Activated T-cell treated with anti-CD3 and anti-CD28 coated beads for 24 hours (primary cell): ENCODE measurements around the gene CAMK1D.

Experiments
- DNase-seq: peaks from one replicate; pipeline ENCODE4 v3.0.0-alpha.2; 2020; ENCODE audit warnings: low read depth

Gene CAMK1D

GRCh38 chr10:12563489-12563888, 214.1 kb downstream of the CAMK1D start:
- no peak for DNase-seq

DNA sequence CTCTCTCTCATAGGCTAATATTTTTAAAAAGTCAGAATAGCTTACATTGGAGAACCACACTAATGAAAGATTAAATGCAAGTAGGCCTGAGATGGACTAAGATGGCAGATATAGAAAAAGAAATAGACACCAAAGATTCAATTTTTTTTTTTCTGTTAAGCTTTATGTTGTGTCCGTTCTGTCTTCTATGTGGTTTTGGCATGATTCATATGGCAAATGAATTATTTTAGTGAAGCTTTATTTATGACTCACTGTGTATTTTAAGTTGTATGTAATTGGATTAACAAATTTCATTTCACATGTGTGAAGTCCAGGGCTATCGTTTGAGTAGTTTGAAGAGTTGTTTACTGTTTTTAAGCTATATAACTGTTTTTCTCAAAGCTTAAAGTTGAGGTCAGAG, 214.8 kb downstream of the CAMK1D start:
- no peak for DNase-seq

DNA sequence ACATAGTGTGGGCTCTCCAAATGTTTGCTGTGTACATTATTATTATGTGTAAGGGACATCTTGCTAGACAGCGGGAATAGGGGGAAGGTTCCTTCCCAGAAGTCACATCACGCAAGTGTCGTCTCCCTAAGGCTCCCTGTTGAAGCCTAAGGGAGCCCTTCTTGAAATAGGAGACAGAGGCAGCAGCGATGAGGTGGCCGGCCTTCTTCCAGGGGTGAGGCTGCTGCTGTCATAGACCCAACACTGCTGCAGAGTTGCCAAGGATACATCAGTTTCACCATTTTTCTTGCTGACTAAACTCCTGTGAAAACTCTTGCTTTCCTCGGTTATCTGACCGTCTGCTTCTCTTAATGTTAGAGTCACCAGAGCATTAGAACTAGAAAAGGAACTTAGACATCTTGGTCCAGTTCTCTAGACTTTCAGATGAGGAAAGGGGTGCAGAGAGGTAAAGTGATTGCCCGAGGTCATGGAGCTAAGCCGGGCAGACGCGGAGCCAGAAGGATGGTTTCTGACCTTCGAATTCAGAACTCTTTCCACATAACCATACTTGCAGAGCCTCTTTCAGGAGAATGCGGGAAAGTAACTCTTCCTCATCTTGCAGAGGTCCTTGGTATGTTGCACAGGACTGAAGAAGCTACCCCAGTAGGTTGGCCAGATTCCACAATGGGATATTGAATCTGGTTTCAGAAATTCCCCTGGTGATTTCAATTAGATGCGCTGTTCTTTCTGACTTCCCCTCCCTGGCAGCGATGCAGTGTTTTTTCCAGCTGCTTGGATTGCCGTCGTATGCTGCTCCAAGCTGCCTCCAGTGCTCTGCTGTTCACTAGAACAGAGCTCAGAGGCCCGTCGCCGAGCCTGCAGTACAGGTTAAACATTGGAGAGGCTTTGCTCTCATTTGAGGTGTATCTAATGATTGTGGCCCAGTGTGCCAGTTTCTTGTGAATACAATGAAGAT, 217.1 kb downstream of the CAMK1D start:
- DNase-seq: no peak

- DNase-seq: no peak
Measured at GRCh38 chr10:12568391-12569009, 219.2 kb downstream of the CAMK1D start.

DNA sequence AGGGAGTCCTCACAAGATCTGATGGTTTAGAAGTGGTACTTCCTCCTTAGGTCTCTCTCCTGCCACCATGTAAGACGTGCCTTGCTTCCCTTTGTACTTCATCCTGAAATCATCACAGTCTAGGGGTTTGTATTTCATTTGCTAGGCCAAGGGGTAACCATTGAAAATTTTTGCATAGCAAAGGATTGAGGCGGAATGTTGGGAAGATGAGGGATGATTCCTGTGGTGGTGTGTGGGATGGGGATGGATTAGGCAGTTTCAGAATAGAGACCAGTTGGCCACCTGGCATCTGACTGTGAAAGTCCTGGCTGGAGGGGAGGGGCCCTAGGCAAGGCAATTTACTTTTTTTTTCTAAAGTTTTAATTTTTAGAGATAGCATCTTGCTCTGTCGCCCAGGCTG, 222.9 kb downstream of the CAMK1D start:
- DNase-seq: no peak

DNA sequence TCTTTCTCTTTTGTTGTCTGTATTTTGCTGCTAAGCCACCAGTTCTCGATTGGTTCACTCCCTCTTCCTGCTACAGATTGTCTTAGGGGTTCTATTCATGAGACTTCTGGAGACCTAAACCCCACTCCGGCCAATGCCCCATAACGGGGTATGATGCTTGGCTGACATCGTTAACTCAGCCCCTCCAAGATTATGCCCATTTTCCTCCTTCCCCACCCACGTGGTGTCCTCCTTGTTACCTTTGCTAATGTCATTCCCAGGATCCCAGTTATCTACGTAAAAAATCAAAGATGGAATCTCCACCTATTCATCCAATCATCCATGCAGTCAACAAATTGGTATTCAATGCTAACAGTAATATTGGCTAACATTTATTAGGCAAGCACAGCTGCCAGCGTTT, 228.3 kb downstream of the CAMK1D start:
- DNase-seq: no peak

DNA sequence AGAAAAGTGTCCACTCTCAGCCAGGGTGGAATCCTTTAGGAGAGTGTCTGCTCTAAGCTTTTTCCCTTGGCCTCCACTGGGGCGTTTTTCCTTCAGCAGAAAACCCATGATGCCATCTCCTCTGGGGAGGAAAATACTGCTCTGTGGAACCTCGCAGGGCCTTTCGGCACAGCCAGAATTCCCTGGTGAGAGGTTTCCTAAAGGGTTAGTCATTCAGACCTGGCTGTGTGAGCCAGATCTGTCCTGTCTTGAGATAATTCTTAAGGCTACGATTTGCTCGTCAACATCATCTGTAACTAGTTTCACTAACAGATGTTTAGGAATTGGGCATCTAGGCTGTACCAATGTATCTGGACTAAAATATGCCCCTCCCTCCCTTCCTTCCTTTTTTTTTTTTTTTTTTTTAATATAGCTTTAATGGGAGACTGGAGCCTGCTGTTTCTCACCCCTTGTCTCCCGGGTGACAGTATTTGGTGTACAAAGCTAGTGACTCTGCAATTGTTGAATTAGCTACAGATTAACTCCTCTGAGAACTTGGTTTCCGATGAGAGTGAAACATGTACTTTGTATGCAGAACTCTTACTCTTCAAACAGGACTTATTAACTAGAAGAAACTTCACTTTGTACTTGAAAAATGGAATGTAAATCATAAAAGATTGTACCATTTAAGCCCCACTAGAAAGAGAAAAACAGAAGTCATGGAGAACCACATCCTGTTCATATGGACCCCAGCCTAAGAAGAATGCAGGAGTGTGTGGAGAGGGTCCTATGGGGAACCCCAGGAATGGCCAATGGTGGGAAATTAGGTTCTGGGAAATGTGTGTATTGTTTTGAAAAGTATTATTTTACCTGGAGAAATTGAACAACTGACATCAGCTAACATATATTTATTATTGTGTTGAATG, 230.9 kb downstream of the CAMK1D start:
- DNase-seq: no peak

DNA sequence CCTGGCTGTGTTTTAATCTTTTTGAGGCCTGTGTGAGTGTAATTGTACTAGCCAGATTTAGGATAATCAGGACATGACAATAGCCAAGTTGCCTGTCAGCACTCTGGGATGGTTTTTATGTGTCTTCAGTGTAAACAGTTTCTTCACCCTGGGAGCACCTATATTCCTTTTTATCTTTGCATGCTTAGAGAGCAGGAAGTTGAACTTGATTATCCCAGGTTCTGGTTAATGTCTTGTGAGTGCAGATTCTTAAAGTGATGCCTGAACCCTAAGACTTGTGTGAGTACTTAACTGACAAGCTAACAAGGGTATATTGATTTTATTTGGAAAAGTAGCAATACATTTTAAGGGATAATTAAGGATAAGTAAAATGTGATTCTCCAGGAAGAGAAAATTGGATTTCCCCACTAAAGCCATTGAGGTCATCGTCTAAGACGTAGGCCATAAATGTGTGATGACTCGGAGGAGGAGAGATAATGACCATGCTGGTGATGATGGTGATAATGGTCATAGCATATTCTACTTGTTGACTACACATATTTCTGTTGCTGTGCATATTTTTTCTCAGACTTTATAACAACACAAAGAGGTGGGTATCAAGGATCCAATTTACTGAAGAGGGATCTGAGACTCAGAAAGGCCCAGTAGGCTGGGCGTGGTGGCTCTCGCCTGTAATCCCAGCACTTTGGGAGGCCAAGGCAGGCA, 234.7 kb downstream of the CAMK1D start:
- DNase-seq: no peak

DNA sequence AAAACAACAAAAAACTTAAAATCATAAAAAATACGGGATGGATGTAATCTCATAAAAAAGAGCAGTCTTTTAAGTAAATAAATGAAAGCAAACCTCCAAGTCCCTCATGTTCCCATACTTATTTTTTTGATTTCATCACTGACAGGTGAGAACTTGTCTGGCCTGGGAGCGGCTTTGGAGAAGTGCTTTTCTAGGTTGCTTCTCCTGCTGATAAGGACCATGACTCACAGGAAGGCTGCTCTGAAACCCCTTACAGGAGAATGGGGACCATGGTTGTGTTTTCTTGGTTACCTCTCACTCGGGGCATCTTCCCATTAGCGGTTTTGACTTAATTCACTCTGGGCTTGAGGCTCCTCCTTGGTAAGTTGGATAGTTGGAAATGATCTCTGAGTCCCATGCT, 237.4 kb downstream of the CAMK1D start:
- no peak for DNase-seq

GRCh38 chr10:12587451-12587888, 238.1 kb downstream of the CAMK1D start:
- no peak for DNase-seq

DNA sequence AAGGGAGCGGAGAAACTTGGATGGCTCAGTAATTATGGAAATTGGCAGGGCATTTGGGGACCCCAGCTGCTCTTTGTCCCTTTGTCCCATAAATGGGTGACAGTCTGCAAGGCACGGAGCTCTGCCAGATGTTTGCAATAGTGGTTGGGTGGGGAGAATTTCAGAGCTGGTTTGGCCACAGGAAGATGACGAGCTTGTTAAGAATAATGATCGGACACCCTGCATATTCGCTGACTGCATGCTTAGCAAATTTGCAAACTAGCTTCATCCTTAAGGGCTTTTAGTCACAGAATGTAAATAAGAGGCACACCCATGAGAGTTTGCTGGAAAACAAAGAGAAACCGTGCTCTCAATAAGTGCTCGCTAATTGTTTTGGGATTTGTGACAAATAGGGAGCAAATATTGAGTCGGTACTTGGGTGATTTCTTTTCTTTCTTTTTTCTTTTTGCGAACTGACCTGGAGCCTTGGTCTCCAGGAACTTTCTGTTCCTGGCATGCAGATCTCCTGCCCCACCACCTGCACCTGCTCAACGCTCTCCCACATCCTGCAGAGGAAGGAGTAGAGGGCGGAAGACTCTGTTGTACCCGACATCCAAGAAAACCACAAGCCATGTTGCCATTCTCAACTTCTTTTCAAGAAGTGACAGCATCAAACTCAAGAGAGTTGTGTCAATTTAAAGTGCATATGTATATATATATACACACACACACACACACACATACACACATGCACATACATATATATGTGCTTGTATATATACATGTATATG, 238.9 kb downstream of the CAMK1D start:
- no peak for DNase-seq

GRCh38 chr10:12589291-12589690, 239.9 kb downstream of the CAMK1D start:
- no peak for DNase-seq

DNA sequence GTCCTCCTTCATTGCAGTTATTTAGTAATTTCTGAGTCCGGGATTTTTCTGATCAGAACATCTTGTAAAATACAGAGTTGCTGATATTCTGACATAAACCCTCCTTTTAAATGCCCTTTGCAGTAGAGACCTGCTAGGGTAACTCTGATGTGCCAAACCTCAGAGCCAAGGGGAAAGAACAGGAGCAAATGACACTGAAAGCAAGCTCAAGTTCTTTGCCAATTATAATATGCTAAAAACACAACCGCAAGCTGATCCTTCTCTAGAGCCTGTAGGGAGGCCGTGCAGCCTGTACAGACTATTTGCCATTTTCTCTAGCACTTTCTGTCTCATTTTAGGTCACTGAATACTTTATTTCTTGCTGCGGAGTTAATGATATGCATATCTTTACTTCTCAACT, 240.4 kb downstream of the CAMK1D start:
- DNase-seq: no peak

GRCh38 chr10:12590675-12591659, 241.6 kb downstream of the CAMK1D start:
- DNase-seq: no peak

GRCh38 chr10:12592967-12593366, 243.6 kb downstream of the CAMK1D start:
- no peak for DNase-seq

DNA sequence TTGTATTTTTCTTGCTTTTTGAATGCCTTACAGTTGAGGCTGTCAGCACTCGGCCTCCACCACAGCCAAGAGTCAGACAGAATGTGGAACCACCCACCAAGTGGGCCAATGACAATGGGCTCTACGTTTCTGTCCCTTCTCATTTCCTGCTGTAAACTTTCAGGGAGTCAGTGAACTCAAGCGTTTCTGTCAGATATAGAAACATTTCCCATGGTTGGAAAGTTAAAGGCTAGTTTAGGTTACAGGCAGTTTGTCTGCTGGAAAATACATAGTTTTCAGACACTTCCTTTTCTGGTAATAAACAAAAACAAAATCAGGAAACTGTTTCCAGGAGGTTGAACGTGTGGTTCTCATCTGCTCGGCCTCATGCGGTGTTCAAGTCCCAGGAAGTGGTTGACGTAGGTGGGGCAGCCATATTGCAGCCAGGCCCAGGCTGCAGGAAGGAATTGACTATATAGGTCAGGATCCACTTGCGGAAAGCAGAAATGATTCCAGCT, 245.1 kb downstream of the CAMK1D start:
- no peak for DNase-seq

DNA sequence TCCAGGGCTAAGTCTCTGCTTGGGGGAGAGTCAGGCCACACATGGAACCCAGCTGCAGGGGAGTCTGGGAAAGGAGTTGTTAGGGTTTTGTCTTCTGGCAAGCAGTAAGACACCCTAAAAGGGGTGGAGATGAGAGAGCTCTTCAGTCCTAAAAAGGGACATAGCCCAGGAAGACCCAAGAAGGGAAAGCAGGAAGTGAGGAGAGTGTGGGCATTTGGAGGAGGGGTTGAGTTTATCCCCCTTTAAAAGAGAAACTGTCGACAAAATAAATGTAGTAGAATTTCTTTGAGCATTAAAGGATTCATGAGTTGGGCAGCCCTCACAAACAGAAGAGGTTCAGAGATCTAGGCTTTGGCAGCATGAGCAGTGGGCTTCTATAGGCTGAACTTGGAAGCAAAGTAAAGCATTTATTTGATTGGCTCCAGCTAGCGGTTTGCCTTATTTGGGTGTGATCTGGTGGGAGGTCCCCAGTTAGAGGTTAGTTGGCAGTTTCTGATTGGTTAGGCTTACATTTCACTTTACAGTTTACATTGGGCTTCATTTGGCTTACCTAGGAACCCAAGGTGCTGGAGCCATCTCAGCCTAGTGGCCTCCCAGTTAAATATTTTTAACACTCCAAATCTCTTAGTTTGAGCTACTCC, 246.7 kb downstream of the CAMK1D start:
- no peak for DNase-seq

GRCh38 chr10:12597176-12597575, 247.8 kb downstream of the CAMK1D start:
- no peak for DNase-seq
